ENCODE data around the gene KCND3.

Gene KCND3

DNA sequence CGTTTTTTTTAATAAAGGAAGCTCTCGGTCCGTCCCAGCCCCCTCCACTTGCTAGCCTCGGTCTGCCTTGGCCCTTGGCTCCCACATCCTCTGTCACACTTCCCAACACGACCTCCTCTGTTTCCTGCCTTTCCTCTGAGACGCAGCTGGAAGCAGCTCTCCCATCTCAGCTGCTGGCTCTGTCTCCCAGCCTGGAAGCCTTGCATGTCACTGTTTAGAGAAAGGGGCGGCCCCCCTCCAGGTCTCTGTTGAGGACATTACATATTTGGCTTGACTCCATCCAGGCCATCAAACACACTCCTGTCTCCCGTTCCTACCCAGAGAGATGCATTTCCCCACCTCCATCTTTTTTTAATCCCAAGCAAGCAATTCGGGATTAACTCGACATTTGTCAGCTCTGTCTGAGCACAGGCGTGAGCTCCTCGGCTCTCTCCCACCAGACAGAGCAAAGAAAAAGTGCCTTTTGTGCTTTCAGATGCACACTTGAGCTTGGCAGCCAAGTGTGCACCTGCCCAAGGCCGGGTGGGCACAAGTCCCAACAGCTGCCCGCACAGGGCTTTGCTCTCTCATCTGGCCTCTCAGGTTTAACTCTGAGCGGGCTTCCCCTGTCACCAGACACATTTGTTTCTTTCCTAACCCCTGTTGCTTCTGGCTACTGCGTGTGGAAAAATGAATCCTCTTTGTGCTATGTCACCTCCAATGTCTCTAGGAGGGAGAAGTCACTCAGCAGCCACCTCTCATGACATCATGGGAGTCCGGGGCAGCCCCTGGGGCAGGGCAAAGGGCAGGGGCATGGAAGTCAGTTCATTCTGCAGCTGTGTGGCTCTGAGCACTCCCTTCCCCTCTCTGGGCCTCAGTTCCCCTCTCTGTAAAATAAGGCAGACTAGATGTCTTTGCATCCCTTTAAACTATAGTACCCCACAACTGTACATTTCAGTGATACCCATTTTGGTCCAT, 108.3 kb downstream of the KCND3 start:
- no peak for DNase-seq (ENCODE audit: low read depth)

- DNase-seq (ENCODE audit: low read depth), result no peak
Measured at GRCh38 chr1:111879081-111879480, 110.4 kb downstream of the KCND3 start.

- no peak for DNase-seq (ENCODE audit: low read depth)
Measured at GRCh38 chr1:111878649-111879048, 110.8 kb downstream of the KCND3 start.

- no peak for DNase-seq (ENCODE audit: low read depth)
Measured at GRCh38 chr1:111878091-111878490, 111.4 kb downstream of the KCND3 start.

- no peak for DNase-seq (ENCODE audit: low read depth)
Measured at GRCh38 chr1:111876631-111877030, 112.8 kb downstream of the KCND3 start.

DNA sequence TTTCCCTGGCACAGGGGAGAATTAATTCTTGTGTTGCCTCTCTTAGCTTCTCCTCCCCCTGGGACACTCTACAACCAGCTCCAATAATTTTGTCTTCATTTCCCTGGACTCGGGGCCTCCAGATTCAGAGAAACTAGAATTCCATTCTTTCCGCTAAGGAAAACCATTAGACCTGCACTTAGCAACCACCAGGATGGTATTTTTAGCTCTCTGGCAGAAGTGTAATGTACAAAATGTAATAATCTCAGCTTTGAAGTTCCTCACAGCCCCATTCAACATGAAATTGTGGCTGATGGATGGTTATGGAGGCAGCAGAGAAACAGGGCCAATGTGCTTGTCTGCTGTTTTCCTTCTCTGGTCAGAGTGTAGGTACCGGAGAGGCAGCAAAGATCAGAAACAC, 113.8 kb downstream of the KCND3 start:
- DNase-seq (ENCODE audit: low read depth), result no peak

- no peak for DNase-seq (ENCODE audit: low read depth)
Measured at GRCh38 chr1:111873460-111874030, 115.9 kb downstream of the KCND3 start.

DNA sequence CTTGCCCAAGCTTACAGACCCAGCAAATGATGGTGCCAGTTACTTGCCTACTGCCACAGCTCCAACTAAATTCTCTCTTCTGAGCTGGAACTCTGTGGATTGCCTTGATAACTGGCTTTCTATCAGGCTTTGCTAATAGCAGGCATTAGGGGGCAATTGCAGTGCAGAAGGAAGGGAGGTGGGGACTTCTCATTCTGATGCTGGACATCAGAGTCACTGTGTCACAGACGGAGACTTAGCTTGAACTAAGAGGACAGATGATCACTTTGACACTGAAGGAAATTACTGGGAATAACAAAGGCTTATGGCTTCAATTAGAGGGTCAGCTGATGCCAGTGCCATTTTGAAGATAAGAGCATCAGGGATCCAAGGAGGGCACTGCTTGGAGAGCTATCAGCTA, 119.3 kb downstream of the KCND3 start:
- DNase-seq (ENCODE audit: low read depth), result no peak

DNA sequence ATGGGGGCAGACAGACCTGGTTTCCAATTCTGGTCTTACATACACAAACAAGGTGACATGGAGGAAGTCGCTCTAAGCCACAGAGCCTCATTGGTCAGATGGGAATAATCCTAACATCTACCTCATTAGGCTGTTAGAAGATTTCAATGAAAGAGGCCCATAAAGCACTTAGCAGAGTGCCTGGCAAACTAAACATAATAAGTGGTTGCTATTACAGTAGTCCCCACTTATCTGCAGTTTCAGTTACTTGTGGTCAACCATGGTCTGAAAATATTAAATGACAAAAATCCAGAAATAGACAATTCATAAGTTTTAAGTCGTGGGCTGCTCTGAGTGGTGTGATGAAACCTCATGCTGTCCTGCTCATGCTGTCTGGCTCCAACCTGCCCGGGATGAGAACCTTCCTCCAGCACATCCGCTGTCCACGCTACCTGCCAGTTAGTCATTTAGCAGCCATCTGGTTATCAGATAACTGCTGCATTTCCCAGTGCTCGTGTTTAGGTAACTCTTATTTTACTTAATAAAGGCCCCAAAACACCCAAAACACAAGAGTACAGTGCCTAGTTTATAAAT, 121.5 kb downstream of the KCND3 start:
- no peak for DNase-seq (ENCODE audit: low read depth)

DNA sequence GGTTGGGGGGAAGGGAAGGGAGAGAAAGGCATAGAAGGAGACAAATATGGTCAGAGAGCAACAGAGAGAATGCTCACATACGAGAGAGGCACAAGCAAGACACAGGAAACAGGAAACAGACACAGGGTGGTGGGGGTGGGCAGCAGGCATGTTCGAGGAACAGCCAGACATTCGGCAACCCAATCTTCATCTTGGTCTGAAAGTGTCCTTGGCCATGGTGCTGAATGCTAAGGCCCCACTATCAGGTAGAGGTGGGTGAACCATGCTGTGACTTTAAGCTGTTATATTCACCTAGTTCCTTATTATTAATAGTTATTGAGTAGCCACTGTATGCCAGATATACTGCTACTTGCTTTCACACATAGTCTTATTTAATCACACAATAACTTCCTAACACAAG, 124.6 kb downstream of the KCND3 start:
- DNase-seq (ENCODE audit: low read depth), result no peak

DNA sequence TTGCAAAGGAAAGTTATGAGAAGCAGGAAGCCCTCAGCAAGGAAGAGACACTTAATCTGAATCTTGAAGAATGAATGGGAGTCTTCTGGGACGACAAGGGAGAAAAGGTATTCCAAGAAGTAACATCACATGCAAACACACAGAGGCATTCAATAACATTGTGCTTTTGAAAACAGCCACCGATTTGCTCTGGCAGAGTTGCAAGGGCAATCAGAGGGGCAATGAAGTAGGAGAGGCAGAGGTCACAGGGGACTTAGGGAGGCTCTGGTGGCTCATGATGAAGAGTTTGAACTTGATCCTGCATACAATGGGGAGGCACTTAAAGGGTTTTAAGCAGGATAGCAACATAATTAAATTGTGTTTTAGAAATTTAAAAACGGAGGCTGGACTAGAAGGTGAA, 126.1 kb downstream of the KCND3 start:
- DNase-seq (ENCODE audit: low read depth), result no peak

GRCh38 chr1:111862599-111862998, 126.9 kb downstream of the KCND3 start:
- no peak for DNase-seq (ENCODE audit: low read depth)

DNA sequence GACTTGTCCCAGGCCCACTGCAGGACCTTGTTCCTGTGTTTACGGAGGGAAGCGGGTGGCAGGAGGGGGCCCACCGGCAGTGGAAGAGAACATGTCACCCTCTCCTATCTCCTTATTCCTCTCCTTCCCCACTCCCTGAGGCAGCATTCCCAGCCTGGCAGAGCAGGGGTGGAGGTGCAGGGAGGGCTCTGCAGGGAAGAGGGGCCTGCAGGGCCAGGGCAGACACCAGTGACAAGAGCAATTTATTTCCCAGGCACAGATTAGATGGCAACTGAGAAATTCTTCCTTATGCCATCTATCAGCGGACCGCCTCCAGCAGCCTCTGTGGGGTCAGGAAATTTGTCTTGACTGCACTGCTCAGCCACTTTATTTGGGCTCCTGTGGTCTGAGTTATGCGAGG, 127.9 kb downstream of the KCND3 start:
- DNase-seq (ENCODE audit: low read depth), result no peak

- DNase-seq (ENCODE audit: low read depth), result no peak
Measured at GRCh38 chr1:111857194-111857651, 132.2 kb downstream of the KCND3 start.

DNA sequence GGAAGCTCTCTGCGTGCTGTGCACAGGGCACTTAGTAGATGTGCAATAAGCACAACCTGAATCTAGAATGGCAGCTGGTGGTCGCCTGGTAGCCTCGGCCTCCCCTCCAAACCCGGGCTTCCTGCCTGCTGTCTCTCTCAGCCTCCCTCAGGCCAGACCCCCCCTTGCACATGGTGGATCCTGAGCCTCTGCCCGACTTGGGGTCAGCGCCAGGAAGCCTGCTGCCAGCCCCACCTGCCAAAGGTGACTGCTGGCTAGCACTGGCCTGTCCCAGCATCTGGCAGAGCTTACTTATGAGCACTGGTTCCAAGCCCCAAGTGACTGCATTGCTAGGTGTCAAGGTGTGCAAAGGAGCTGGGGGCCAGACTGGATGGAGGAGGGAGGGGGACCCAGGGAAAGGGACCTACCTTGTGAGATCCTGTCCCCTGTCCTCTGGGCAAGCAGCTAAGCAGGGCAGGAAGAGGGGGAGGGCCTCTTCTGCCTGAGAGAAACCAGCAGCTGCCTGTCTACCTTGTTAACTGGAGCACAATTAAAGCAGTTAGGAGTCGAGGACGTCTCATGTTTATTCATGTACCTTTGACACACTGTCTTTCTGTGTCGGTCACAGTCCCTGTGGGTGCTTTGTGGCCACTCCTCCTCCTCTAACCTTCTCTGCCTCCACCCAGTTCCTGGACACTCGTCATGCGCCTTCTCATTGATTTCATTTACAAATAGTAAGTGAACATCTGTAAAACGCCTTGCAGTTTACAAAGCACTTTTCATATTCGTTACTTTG, 132.9 kb downstream of the KCND3 start:
- no peak for DNase-seq (ENCODE audit: low read depth)

DNA sequence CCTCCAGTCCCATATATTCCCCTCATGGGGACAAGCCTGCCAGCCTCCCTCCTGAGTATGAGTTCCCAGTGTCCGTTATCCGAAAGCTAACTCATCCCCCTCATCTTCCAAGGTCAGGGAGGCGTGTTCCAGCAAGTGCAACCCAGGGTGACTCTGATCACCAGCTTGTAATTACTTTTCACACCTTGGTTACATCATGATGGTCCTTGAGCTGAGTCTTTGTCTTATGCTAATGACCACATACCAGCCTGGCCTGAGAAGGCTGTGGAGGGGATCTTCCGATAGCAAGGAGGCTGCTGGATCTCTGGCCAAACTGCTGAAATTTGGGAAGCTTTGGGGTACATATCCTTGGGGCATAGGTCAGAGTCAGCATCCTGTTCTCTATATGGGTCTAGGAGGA, 134.2 kb downstream of the KCND3 start:
- no peak for DNase-seq (ENCODE audit: low read depth)

GRCh38 chr1:111852261-111852721, 137.2 kb downstream of the KCND3 start:
- no peak for DNase-seq (ENCODE audit: low read depth)

- DNase-seq (ENCODE audit: low read depth), result no peak
Measured at GRCh38 chr1:111851552-111851951, 137.9 kb downstream of the KCND3 start.

- DNase-seq (ENCODE audit: low read depth), result no peak
Measured at GRCh38 chr1:111850109-111850508, 139.4 kb downstream of the KCND3 start.

GRCh38 chr1:111848852-111849545, 140.5 kb downstream of the KCND3 start:
- DNase-seq (ENCODE audit: low read depth), result no peak

GRCh38 chr1:111847466-111847865, 142.0 kb downstream of the KCND3 start:
- DNase-seq (ENCODE audit: low read depth), result no peak

DNA sequence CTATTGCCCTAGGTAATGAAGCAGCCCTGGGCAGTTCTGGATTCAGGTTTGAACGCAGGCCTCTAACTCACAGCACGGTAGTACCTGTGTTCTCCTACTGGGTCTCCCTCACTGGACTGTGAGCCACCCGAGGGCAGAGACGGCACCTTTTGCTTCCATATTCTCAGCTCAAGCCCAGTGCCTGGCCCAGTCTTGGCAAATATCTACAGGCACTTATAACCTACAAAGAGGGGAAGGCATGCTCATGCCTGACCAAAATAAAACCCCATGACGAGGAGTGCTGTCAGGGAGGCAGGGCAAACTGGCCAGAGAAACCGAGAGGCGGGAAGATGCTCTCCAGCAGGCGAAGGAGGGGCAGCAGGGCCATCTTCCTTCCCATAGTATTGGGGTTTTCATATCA, 142.6 kb downstream of the KCND3 start:
- no peak for DNase-seq (ENCODE audit: low read depth)
